ENCODE data around the gene RLN3.

RLN3 gene

GRCh38 chr19:13995017-13995728 lies 32.8 kb upstream of the RLN3 start:
- DNase-seq (ENCODE audit: low spot score): peak; percentile 7
- TF ChIP-seq CTCF (IDR thresholded peaks at IDR 0.05; ENCODE audit: extremely low read depth, missing control alignments): no peak

GRCh38 chr19:13995878-13996765 lies 31.8 kb upstream of the RLN3 start:
- peak; percentile 5 for DNase-seq (ENCODE audit: low spot score)
- TF ChIP-seq CTCF (IDR thresholded peaks at IDR 0.05; ENCODE audit: extremely low read depth, missing control alignments): no peak

GRCh38 chr19:13996928-13997630 lies 30.9 kb upstream of the RLN3 start:
- no peak for TF ChIP-seq CTCF (IDR thresholded peaks at IDR 0.05; ENCODE audit: extremely low read depth, missing control alignments)

GRCh38 chr19:13997631-13997962 lies 30.4 kb upstream of the RLN3 start:
- DNase-seq (ENCODE audit: low spot score): peak; percentile 3
- TF ChIP-seq CTCF (IDR thresholded peaks at IDR 0.05; ENCODE audit: extremely low read depth, missing control alignments): no peak

More at GRCh38 chr19:13996928-13997630, 30.9 kb upstream of the RLN3 start:
- DNase-seq (ENCODE audit: low spot score): peak; percentile 5

GRCh38 chr19:13998426-13998825 lies 29.5 kb upstream of the RLN3 start:
- TF ChIP-seq CTCF (IDR thresholded peaks at IDR 0.05; ENCODE audit: extremely low read depth, missing control alignments): no peak
- peak; percentile 0 for DNase-seq (ENCODE audit: low spot score)

GRCh38 chr19:13999085-13999484 lies 28.9 kb upstream of the RLN3 start:
- TF ChIP-seq CTCF (IDR thresholded peaks at IDR 0.05; ENCODE audit: extremely low read depth, missing control alignments): no peak
- peak; percentile 2 for DNase-seq (ENCODE audit: low spot score)

Data from GM20000 (cell line).